Panc1 (cell line): ENCODE results near the gene LRBA. TPM values are rescaled to one million over a fixed set of nuclear protein-coding genes. Genes with fewer than 3 reads are reported as not detected.

Experiments
- ATAC-seq: fragments of 200-7000 bp; cut with Tn5 transposase; 2 replicates; pipeline ENCODE4 v1.9.1; 2020; ENCODE audit warnings: mild to moderate bottlenecking, moderate library complexity
- BruUV-seq: library from RNA; stranded (reverse); fragments of 400-500 nt; replicated peaks from 2 replicates; lab custom pipeline; 2021; lab: Mats Ljungman, UMichigan
- CTCF ChIA-PET: fragments of 300-600 bp; sonication (Branson Sonifier 250); formaldehyde crosslinking; loops from one replicate; lab custom pipeline; 2022; ENCODE audit warnings: antibody characterized with exemption; lab: Charles Lee
- POLR2A ChIA-PET: fragments of 300-600 bp; sonication (Branson Sonifier 250); formaldehyde crosslinking; loops from one replicate; lab custom pipeline; 2022; ENCODE audit warnings: antibody characterized with exemption; lab: Charles Lee
- DNase-seq: peaks from one replicate; pipeline ENCODE4 v3.0.0-alpha.2; 2010; ENCODE audit warnings: low read depth, low spot score
- H3K27ac ChIP-seq: 2 replicates; pipeline ENCODE4 v1.5.1; 2011; ENCODE audit warnings: mild to moderate bottlenecking, low read length, inconsistent platforms
- H3K27me3 ChIP-seq: fragments of 200-500 bp; sonication (Bioruptor generic); 2 replicates; pipeline ENCODE4 v1.6.0; 2014; ENCODE audit warnings: low read length, inconsistent platforms; ENCODE audit not compliant: control insufficient read depth, insufficient read depth
- H3K36me3 ChIP-seq: fragments of 200-500 bp; sonication (Bioruptor generic); 2 replicates; pipeline ENCODE4 v1.5.1; 2014; ENCODE audit warnings: inconsistent platforms, mild to moderate bottlenecking, low read length, moderate library complexity; ENCODE audit not compliant: control insufficient read depth, insufficient read depth
- H3K4me1 ChIP-seq: 2 replicates; pipeline ENCODE4 v1.5.1; 2011; ENCODE audit warnings: inconsistent platforms, mild to moderate bottlenecking, low read length, moderate library complexity; ENCODE audit not compliant: control insufficient read depth, insufficient read depth
- H3K4me3 ChIP-seq, 2 experiments: 2 replicates each; pipeline ENCODE4 v1.5.1; 2011 to 2012; ENCODE audit warnings: low read depth in 2 of 2, low read length in 2 of 2, mild to moderate bottlenecking in 2 of 2, inconsistent platforms in 1 of 2, moderate library complexity in 1 of 2
- H3K9me3 ChIP-seq: fragments of 200-500 bp; sonication (Bioruptor generic); 2 replicates; pipeline ENCODE4 v1.5.1; 2014; ENCODE audit warnings: low read depth, mild to moderate bottlenecking, inconsistent platforms, low read length, moderate library complexity; ENCODE audit not compliant: control insufficient read depth, insufficient read depth
- CTCF ChIP-seq: fragments of 450-650 bp; IDR thresholded peaks from 2 replicates; pipeline ENCODE4 v1.5.1; 2017; ENCODE audit warnings: mild to moderate bottlenecking
- POLR2AphosphoS5 ChIP-seq: IDR thresholded peaks from 2 replicates; pipeline ENCODE4 v1.6.1; 2012; ENCODE audit warnings: mild to moderate bottlenecking, low read depth, low read length, moderate library complexity
- REST ChIP-seq, 2 experiments: IDR thresholded peaks; 2 replicates each; pipeline ENCODE4 v1.6.1; 2011 to 2012; ENCODE audit warnings: low read depth in 2 of 2, control low read depth in 1 of 2, low read length in 1 of 2, mild to moderate bottlenecking in 1 of 2, moderate library complexity in 1 of 2; ENCODE audit not compliant: insufficient read depth in 1 of 2
- SIN3A ChIP-seq: IDR thresholded peaks from 2 replicates; pipeline ENCODE4 v1.6.1; 2012; ENCODE audit warnings: low read depth, mild to moderate bottlenecking, low read length, moderate library complexity, borderline replicate concordance; ENCODE audit not compliant: insufficient read depth
- TCF7L2 ChIP-seq: IDR thresholded peaks from 2 replicates; pipeline ENCODE4 v1.6.1; 2011; ENCODE audit warnings: mild to moderate bottlenecking, low read depth, low read length, inconsistent platforms
- in situ Hi-C: cut with HindIII; loops from 2 replicates; pipeline ENCODE4 v1.10.0; 2016; ENCODE audit warnings: low sequenced_read_pairs, low pct_unique_long_range_greater_than_20kb
- intact Hi-C: fragments of 100-400 bp; cut with micrococcal nuclease; formaldehyde crosslinking; loops from one replicate; pipeline ENCODE4 v1.10.0; 2022; ENCODE audit not compliant: unreplicated experiment
- total RNA-seq: library from RNA; stranded (reverse); gene quantifications from one replicate; pipeline ENCODE4 v1.2.1, GENCODE V29; 2021; ENCODE audit not compliant: unreplicated experiment

LRBA gene
- total RNA-seq, 1 experiment from 2014 or later: 26.4 TPM

- Histone ChIP-seq H3K4me3 (no peak overlapping the region), H3K4me1 (no peaks in the 10 kb centered on the region), H3K9me3 (no peaks in the 10 kb centered on the region), H3K27me3 (no peaks in the 10 kb centered on the region), H3K36me3 (no peaks in the 10 kb centered on the region), H3K27ac (no peak overlapping the region)
- intact Hi-C loops (no loop called here), in situ Hi-C loops (no loop called here)
- no peak for DNase-seq
- BruUV-seq: no TSS peak
- no peak for ATAC-seq
- TF ChIP-seq TCF7L2 (no peak), SIN3A (no peak), CTCF (no peak), POLR2AphosphoS5 (no peak), REST (IDR thresholded peaks at IDR 0.05; ENCODE audit: insufficient read depth in 1 of 2, low read depth in 2 of 2, low read length in 1 of 2) (no peak)
- POLR2A ChIA-PET: no interaction called here
- CTCF ChIA-PET: no interaction called here
These were observed 624.6 kb downstream of the LRBA start for GRCh38 chr4:150390531-150390910.

- no TSS peak for BruUV-seq
- ChIA-PET POLR2A (no interaction called here), CTCF (no interaction called here)
- DNase-seq (no peak), ATAC-seq (no peak)
- intact Hi-C loops: no loop called here
- Histone ChIP-seq H3K9me3 (no peaks in the 10 kb centered on the region), H3K4me1 (no peaks in the 10 kb centered on the region), H3K27ac (no peak overlapping the region), H3K4me3 (no peak overlapping the region), H3K36me3 (no peaks in the 10 kb centered on the region), H3K27me3 (no peaks in the 10 kb centered on the region)
- in situ Hi-C loops: no loop called here
- no peak for TF ChIP-seq CTCF
- no peak for TF ChIP-seq SIN3A
- TF ChIP-seq REST (IDR thresholded peaks at IDR 0.05; ENCODE audit: insufficient read depth in 1 of 2, low read depth in 2 of 2, low read length in 1 of 2): no peak
- TF ChIP-seq TCF7L2: no peak
- no peak for TF ChIP-seq POLR2AphosphoS5
These were observed 625.1 kb downstream of the LRBA start for GRCh38 chr4:150389896-150390530.
